T-cell (primary cell): Measurements from ENCODE around the gene RELCH. TPM values are rescaled to one million over a fixed set of nuclear protein-coding genes. Genes with fewer than 3 reads are reported as not detected.

Experiments
- ATAC-seq, 4 experiments: fragments of 200-7000 bp in 3 of 4; fragments of 150-1000 bp in 1 of 4; cut with Tn5 transposase; replicated peaks in 1 of 4; 1 replicate in 3 of 4; 2 replicates in 1 of 4; pipeline ENCODE4 v1.10.0; 2021; ENCODE audit warnings: moderate library complexity in 3 of 4, mild to moderate bottlenecking in 2 of 4, moderate number of reproducible peaks in 1 of 4
- CTCF ChIA-PET, 2 donors: fragments of 300-600 bp; sonication (Branson Sonifier 250); formaldehyde crosslinking; loops; one replicate each; lab custom pipeline; 2022; ENCODE audit warnings: antibody characterized with exemption in 2 of 2; lab: Charles Lee
- POLR2A ChIA-PET, 2 donors: fragments of 300-600 bp; sonication (Branson Sonifier 250); formaldehyde crosslinking; loops; one replicate each; lab custom pipeline; 2022; ENCODE audit warnings: antibody characterized with exemption in 2 of 2; lab: Charles Lee
- DNase-seq, 35 experiments: peaks; one replicate each; pipeline versions ENCODE4 v3.0.0 to v3.0.0-alpha.2; 2013 to 2023
- H3K27ac ChIP-seq: one replicate; pipeline ENCODE4 v1.5.1; 2013; ENCODE audit warnings: low read length
- H3K27me3 ChIP-seq, 2 experiments: replicated peaks in 1 of 2; 1 replicate in 1 of 2; 2 replicates in 1 of 2; pipeline versions ENCODE4 v1.6.1 to v1.7.0; 2013; ENCODE audit warnings: low read length in 1 of 2, mixed read lengths in 1 of 2; ENCODE audit not compliant: control insufficient read depth in 2 of 2, insufficient read depth in 2 of 2; ENCODE audit errors: extremely low read depth in 1 of 2
- H3K36me3 ChIP-seq, 2 donors: 1 replicate in 1 of 2; 2 replicates in 1 of 2; pipeline versions ENCODE4 v1.6.1 to v1.7.0; 2013; ENCODE audit warnings: low read length in 1 of 2; ENCODE audit not compliant: control insufficient read depth in 2 of 2, insufficient read depth in 1 of 2; ENCODE audit errors: extremely low read depth in 1 of 2
- H3K4me1 ChIP-seq, 2 experiments: 1 replicate in 1 of 2; 2 replicates in 1 of 2; pipeline versions ENCODE4 v1.6.1 to v1.7.0; 2013; ENCODE audit warnings: low read length in 2 of 2, mixed read lengths in 1 of 2; ENCODE audit not compliant: insufficient read depth in 2 of 2, control insufficient read depth in 1 of 2; ENCODE audit errors: extremely low read depth in 1 of 2
- H3K4me3 ChIP-seq, 2 donors: 1 replicate in 1 of 2; 2 replicates in 1 of 2; pipeline versions ENCODE4 v1.5.1 to v1.7.0; 2013; ENCODE audit warnings: mild to moderate bottlenecking in 2 of 2, low read length in 1 of 2, moderate library complexity in 1 of 2; ENCODE audit not compliant: control insufficient read depth in 1 of 2; ENCODE audit errors: extremely low read depth in 1 of 2
- H3K9me3 ChIP-seq: 2 replicates; pipeline ENCODE4 v1.7.0; 2013
- H3K27ac Mint-ChIP-seq, 2 donors: one replicate each; pipeline ENCODE4 v1.8.0; 2020 to 2021; ENCODE audit warnings: mild to moderate bottlenecking in 2 of 2, mixed read lengths in 2 of 2
- H3K27me3 Mint-ChIP-seq, 2 donors: one replicate each; pipeline ENCODE4 v1.8.0; 2021 to 2022; ENCODE audit warnings: mixed read lengths in 2 of 2
- H3K36me3 Mint-ChIP-seq: one replicate; pipeline ENCODE4 v1.8.0; 2021; ENCODE audit warnings: mixed read lengths
- H3K4me1 Mint-ChIP-seq, 3 donors: one replicate each; pipeline ENCODE4 v1.8.0; 2020 to 2022; ENCODE audit warnings: mixed read lengths in 3 of 3, mild to moderate bottlenecking in 1 of 3
- H3K4me3 Mint-ChIP-seq, 3 donors: one replicate each; pipeline ENCODE4 v1.8.0; 2020 to 2022; ENCODE audit warnings: mild to moderate bottlenecking in 3 of 3, mixed read lengths in 3 of 3, moderate library complexity in 3 of 3
- H3K9me3 Mint-ChIP-seq, 3 donors: one replicate each; pipeline ENCODE4 v1.8.0; 2020 to 2022; ENCODE audit warnings: mixed read lengths in 3 of 3
- WGBS: methylation state at CpG from one replicate; pipeline ENCODE4 v1.1.5; 2013; ENCODE audit warnings: missing lambda C conversion rate; ENCODE audit not compliant: insufficient coverage; 5-methylcytosine and 5-hydroxymethylcytosine counted together
- total RNA-seq, 35 experiments: library from RNA in 6 of 35; stranded (reverse) in 6 of 35; fragments of 120-200 nt in 1 of 35; gene quantifications; one replicate each; pipeline versions ENCODE4 v1.2.1 to v1.2.4 and lab custom pipeline; 2013 to 2026

Gene RELCH
- total RNA-seq, 5 donors from 2014 or later (not counting 1 experiment from before 2014, with no cell fraction given), result 46.5 to 68.1 (median 51.5) TPM

DNA sequence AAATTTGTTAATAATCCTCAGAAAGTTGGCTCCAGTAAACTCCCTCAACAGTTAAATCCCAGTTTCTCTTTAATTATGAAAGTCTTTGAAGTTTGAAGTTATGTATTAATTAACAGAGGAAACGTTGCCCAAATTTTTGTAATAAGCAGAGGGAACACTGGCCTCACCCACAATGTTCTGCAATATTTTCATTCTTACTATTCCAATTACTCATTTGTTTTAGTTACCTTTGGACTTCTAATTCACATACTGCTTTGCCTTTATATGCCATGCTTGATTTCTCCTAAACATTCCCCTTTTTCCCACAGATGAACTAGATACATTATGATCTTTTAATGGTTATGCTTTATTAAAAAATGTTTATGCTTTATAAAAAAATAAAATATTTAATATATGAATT, 61.3 kb downstream of the RELCH start:
- Mint-ChIP-seq H3K27me3 (no peaks in the 10 kb centered on the region), H3K36me3 (peaks cover 16% of the 10 kb centered on the region), H3K4me1 (no peaks in the 10 kb centered on the region), H3K4me3 (no peak overlapping the region), H3K9me3 (no peaks in the 10 kb centered on the region), H3K27ac (no peak overlapping the region)
- no peaks in the 10 kb centered on the region for H3K27me3 ChIP-seq
- ATAC-seq, result no peak
- H3K36me3 ChIP-seq, result peaks cover 0 to 35% of the 10 kb centered on the region in 2 donors
- H3K27ac ChIP-seq, result no peak overlapping the region
- ChIA-PET POLR2A (no interaction called here), CTCF (interaction anchor here (0.6 to 4.8 kb wide), 10 partner anchors 9 to 70 kb away, joined by 3 to 96 read pairs (median 4); partner anchors contain the start of genes PIGN (in 1 of the 2) and RELCH (in 1 of the 2))
- no peaks in the 10 kb centered on the region for H3K4me1 ChIP-seq
- no CpG with 5 or more reads among the region's 1 CpG for WGBS
- H3K4me3 ChIP-seq, result no peak overlapping the region
- no peaks in the 10 kb centered on the region for H3K9me3 ChIP-seq
- no peak for DNase-seq

DNA sequence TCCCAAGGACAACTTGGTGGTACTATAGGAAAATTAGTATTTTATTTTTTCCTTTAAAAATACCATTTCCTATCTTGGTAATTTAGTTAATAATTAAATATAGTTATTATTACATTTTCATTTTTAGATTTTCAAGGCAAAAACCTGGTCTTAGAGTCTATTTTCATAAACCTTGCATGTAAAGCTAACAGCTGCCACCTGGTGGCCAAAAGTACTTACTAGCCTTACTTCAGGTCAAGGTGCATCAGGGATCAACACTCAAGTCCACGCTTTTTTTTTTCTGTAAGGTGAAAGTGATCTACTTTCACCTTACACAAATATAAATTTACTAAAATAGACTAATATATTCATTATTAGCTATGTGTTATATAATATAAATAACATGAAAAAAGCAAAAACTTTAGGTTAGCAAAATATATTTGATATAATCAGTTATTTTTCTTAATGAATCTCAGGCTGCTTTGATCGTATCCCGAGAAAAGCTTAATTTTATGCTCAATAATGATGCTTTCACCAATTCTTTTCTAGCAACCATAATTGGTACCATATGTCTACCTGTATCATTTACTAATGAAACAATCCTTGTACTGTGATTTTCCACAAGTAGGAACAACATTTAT, 62.5 kb downstream of the RELCH start:
- peaks cover 0 to 31% of the 10 kb centered on the region in 2 donors for H3K36me3 ChIP-seq
- Mint-ChIP-seq H3K27ac (no peak overlapping the region), H3K27me3 (no peaks in the 10 kb centered on the region), H3K4me3 (no peak overlapping the region), H3K4me1 (no peaks in the 10 kb centered on the region), H3K9me3 (no peaks in the 10 kb centered on the region), H3K36me3 (peaks cover 14% of the 10 kb centered on the region)
- H3K4me3 ChIP-seq, result no peak overlapping the region
- ChIA-PET CTCF (interaction anchor here (0.7 to 4.8 kb wide), 23 partner anchors 9 to 1594 kb away, joined by 3 to 96 read pairs (median 4); partner anchors contain the start of genes PIGN (in 2 of the 2) and RELCH (in 2 of the 2)), POLR2A (interaction anchor here in 1 of 2 donors (0.5 to 1.4 kb wide), 4 partner anchors 13 to 68 kb away, joined by 3 to 6 read pairs (median 4); no protein-coding TSS in a partner anchor)
- H3K27ac ChIP-seq, result no peak overlapping the region
- no CpG with 5 or more reads among the region's 3 CpGs for WGBS
- no peaks in the 10 kb centered on the region for H3K9me3 ChIP-seq
- H3K4me1 ChIP-seq, result no peaks in the 10 kb centered on the region
- no peaks in the 10 kb centered on the region for H3K27me3 ChIP-seq
- ATAC-seq (peak; percentile 49 to 65 (median 59)), DNase-seq (peak; percentile 17 to 84 (median 66))

DNA sequence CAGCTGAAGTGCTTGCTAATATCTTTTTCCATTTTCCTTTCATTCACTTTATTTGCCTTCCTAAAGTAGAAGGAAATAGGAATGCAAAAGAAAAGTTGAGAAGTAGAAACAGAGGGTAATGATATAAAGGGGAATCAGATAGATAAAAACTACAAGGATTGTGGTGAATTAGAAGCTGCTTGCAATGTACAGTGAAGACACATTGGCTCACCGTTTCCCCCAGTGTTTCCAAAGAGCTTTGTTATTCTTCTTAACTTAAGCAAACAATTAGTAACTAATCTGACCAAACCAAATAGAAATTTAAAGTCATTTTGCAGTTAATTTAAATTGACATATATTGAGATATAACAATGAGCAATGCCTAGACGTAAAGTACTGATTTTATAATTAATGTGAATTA, 63.4 kb downstream of the RELCH start:
- no peaks in the 10 kb centered on the region for H3K4me1 Mint-ChIP-seq
- CTCF ChIA-PET, result interaction anchor here (0.7 to 4.8 kb wide), 12 partner anchors 8 to 661 kb away, joined by 3 to 96 read pairs (median 5); partner anchors contain the start of genes PIGN (in 1 of the 2) and RELCH (in 1 of the 2)
- no peaks in the 10 kb centered on the region for H3K9me3 Mint-ChIP-seq
- H3K27ac Mint-ChIP-seq, result no peak overlapping the region
- H3K36me3 Mint-ChIP-seq, result peaks cover 14% of the 10 kb centered on the region
- Histone ChIP-seq H3K27me3 (no peaks in the 10 kb centered on the region), H3K27ac (no peak overlapping the region), H3K9me3 (no peaks in the 10 kb centered on the region), H3K4me1 (no peaks in the 10 kb centered on the region), H3K4me3 (no peak overlapping the region), H3K36me3 (peaks cover 6 to 34% of the 10 kb centered on the region in 2 donors)
- no peak overlapping the region for H3K4me3 Mint-ChIP-seq
- DNase-seq (no peak), ATAC-seq (no peak)
- H3K27me3 Mint-ChIP-seq, result no peaks in the 10 kb centered on the region
- POLR2A ChIA-PET, result interaction anchor here (0.5 to 0.7 kb wide), 3 partner anchors 57 to 1137 kb away, joined by 3 to 8 read pairs (median 3); no protein-coding TSS in a partner anchor
- whole genome bisulfite sequencing, result no CpG with 5 or more reads among the region's 2 CpGs

DNA sequence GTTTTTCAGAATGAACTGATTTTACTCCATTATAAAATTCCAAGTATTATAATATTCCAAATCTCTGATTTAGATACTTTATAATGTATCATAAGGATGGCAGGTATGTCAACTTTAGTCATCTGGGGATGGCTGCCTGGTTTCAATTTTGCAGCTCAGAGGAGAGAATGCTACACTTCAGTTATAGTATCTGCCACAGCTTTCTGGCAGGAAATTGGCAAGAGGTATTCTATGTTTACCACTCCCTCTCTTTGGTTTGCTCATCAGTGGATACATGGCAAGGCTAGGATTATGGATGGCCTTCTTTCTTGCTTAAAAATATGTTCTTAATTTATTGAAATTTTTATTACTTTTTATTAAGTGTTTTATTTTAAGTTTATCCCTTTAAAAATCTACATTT, 71.0 kb downstream of the RELCH start:
- no peak for ATAC-seq

DNA sequence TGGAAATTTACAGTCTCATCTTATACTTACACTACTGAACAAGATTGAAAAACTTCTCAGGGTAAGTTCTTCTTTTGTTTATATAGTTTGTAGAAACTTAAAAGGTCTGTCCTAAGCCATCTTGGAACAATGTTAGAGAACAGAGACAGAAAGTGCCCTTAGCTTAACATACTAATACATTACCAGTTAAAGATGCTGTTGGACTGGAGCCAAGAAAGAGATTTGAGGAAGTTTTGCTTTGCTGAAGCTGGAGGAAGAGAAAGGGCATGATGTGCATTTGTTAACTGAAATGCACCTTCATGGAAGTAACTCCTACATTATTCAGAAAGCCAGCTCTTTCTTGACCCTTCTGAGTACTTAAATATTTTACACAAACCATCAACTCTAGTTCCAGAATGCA, 71.6 kb downstream of the RELCH start:
- Mint-ChIP-seq H3K9me3 (no peaks in the 10 kb centered on the region), H3K4me1 (no peaks in the 10 kb centered on the region), H3K27me3 (no peaks in the 10 kb centered on the region), H3K4me3 (no peak overlapping the region), H3K36me3 (peaks cover 53% of the 10 kb centered on the region), H3K27ac (no peak overlapping the region)
- DNase-seq, result no peak
- no peak overlapping the region for H3K27ac ChIP-seq
- H3K4me3 ChIP-seq, result no peak overlapping the region
- peaks cover 9 to 74% of the 10 kb centered on the region in 2 donors for H3K36me3 ChIP-seq
- no peaks in the 10 kb centered on the region for H3K9me3 ChIP-seq
- no peaks in the 10 kb centered on the region for H3K4me1 ChIP-seq
- no peak for ATAC-seq
- ChIA-PET CTCF (interaction anchor here (1.6 to 2.4 kb wide), 2 partner anchors 9 kb away, joined by 5 to 8 read pairs; no protein-coding TSS in a partner anchor), POLR2A (no interaction called here)
- H3K27me3 ChIP-seq, result no peaks in the 10 kb centered on the region

More for the DNA sequence above, 71.0 kb downstream of the RELCH start:
- no peak overlapping the region for H3K4me3 Mint-ChIP-seq
- Histone ChIP-seq H3K36me3 (peaks cover 9 to 74% of the 10 kb centered on the region in 2 donors), H3K27me3 (no peaks in the 10 kb centered on the region), H3K4me3 (no peak overlapping the region), H3K27ac (no peak overlapping the region), H3K9me3 (no peaks in the 10 kb centered on the region), H3K4me1 (no peaks in the 10 kb centered on the region)
- ChIA-PET POLR2A (no interaction called here), CTCF (interaction anchor here (0.9 to 2.4 kb wide), 3 partner anchors 8 to 9 kb away, joined by 3 to 8 read pairs (median 5); no protein-coding TSS in a partner anchor)
- DNase-seq, result no peak
- H3K4me1 Mint-ChIP-seq, result no peaks in the 10 kb centered on the region
- no peaks in the 10 kb centered on the region for H3K27me3 Mint-ChIP-seq
- no peak overlapping the region for H3K27ac Mint-ChIP-seq
- H3K9me3 Mint-ChIP-seq, result no peaks in the 10 kb centered on the region
- peaks cover 53% of the 10 kb centered on the region for H3K36me3 Mint-ChIP-seq

DNA sequence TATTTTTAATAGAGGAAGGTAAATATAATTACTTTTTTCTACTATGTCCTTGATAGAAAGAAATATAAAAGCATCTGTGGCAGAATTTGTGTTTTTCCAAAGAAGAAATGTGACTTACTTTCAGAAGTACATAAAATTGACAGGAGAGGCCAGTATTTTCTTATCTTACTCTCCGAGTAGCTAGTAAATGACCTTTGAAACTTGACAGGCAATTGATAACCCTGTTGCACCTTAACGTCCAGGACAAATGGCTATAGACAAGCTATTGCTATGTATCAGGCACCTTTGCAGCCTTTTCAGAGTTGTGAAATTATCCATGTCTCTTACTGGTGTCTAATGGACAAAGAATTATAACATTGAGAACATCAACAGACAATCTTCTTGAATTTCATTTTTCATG, 75.0 kb downstream of the RELCH start:
- POLR2A ChIA-PET, result interaction anchor here in 1 of 2 donors (0.5 to 0.6 kb wide), 2 partner anchors 54 to 348 kb away, joined by 3 to 5 read pairs; no protein-coding TSS in a partner anchor
- CTCF ChIA-PET, result interaction anchor here in 1 of 2 donors (3.3 kb wide), 1 partner anchor 14 kb away, joined by 13 read pairs; no protein-coding TSS in a partner anchor
- ATAC-seq (no peak), DNase-seq (no peak)
- Histone ChIP-seq H3K27ac (no peak overlapping the region), H3K4me3 (no peak overlapping the region), H3K9me3 (no peaks in the 10 kb centered on the region), H3K4me1 (no peaks in the 10 kb centered on the region), H3K36me3 (peaks cover 3 to 62% of the 10 kb centered on the region in 2 donors), H3K27me3 (no peaks in the 10 kb centered on the region)
- H3K36me3 Mint-ChIP-seq, result peaks cover 55% of the 10 kb centered on the region
- no peak overlapping the region for H3K4me3 Mint-ChIP-seq
- peaks cover 6 to 7% (median 6%) of the 10 kb centered on the region in 3 donors for H3K4me1 Mint-ChIP-seq
- 100% methylated on average over 2 of the region's 2 CpGs for WGBS
- no peaks in the 10 kb centered on the region for H3K9me3 Mint-ChIP-seq
- H3K27ac Mint-ChIP-seq, result no peak overlapping the region
- H3K27me3 Mint-ChIP-seq, result no peaks in the 10 kb centered on the region
